Epidermal melanocyte (primary cell): ENCODE results near the gene S100A1.
"Not testable (repeated sequence)": the region's sequence is repeated elsewhere in the genome, so short reads cannot be mapped to it uniquely, and the experiment has no call there.

ENCODE experiments used
- DNase-seq: peaks from one replicate; pipeline ENCODE4 v3.0.0; 2011; ENCODE audit warnings: low spot score; ENCODE audit not compliant: insufficient read length

S100A1 gene

DNA sequence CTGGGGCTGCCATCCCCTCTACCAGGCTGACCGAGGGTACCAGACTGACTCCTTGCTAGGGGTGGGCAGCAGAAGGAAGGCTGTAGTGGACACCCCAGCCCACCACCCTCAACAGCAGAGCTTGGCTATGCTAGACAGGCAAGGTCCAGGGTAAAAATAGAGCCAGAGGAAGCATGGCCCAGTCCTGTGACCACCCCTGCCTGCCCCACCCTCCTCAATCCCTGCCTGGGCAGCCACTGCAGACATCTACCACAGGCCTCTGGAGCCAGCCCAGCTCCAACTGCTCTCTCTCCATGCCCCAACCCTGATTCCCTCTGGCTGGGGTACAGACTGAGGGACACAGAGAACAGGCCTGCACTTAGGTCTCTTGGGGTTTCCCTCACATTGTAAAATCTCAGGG is 1.7 kb downstream of the S100A1 start:
- no peak for DNase-seq

DNA sequence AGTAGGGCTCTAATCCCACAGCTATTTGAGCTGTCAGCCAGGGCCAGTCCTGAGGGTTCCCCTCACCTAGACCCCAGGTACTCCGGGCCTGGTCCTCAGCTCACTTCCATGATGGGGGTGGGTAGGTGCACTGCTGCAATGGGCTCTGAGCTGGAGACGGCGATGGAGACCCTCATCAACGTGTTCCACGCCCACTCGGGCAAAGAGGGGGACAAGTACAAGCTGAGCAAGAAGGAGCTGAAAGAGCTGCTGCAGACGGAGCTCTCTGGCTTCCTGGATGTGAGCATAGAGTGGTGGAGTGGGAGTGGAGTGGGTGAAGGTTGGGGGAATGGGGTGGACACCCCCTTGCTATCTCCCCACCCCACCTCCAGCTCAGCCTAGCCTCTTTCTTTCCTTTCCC is 2.1 kb downstream of the S100A1 start:
- DNase-seq: no peak

DNA sequence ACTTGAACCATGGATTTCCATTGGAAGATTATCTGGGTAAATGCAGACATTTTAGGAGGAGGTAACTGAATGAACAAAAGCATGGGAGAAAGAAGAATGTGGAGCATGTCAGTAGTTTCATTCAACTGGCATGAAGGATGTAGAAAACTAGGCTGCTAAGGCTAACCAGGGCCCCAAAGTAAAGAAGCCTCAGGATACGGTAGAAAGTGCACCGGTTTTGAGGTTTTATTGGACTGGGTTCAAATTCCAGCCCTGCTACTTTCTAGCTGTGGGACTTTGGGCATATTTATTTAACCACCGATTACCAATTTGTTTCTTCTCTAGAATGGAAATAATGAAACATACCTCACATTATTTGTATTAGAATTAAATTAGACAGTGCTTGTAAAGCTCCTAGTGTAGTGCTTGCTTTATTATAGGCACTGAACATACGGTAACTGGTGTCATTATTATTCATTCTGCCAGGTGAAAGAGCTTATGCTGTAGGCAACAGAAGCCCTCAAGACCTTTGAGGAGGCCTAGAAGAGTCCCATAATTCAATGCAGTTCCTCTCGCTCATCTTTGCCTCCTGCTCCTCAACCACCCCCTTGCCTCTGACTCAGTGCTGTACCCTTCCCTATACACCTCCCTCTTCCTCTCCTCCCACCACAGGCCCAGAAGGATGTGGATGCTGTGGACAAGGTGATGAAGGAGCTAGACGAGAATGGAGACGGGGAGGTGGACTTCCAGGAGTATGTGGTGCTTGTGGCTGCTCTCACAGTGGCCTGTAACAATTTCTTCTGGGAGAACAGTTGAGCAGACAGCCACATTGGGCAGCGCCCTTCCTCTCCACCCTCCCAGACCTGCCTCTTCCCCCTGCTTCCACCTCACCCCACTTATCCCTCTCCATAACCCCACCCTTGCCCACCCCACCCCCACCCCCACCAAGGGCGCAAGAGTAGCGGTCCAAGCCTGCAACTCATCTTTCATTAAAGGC is 3.1 kb downstream of the S100A1 start:
- DNase-seq: no peak

DNA sequence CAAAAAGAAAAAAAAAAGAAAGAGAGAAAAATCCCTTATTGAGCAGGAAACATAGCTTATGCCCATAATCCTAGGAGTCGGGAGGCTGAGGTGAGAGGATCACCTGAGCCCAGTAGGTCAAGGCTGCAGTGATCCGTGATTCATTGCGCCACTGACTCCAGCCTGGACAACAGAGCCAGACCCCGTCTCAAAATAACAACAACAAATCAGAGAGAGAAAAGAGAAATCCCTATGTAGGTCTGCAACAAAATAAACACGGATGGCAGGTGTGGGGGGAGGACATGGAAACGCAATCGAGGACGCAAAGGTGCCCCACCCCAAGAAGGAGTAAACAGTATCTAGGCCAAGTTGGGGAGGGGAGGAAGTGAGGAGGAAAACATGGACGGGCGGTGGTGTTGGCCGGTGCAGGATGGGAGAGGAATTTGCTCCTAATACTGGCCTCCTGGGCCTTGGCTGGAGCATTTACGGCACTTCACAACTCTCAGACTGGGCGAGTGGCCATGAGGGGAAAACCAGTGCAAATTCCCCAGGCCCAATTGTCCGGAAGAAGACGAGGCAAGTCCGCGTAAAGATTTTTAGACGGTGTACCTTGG is 5.0 kb downstream of the S100A1 start:
- no peak for DNase-seq

DNA sequence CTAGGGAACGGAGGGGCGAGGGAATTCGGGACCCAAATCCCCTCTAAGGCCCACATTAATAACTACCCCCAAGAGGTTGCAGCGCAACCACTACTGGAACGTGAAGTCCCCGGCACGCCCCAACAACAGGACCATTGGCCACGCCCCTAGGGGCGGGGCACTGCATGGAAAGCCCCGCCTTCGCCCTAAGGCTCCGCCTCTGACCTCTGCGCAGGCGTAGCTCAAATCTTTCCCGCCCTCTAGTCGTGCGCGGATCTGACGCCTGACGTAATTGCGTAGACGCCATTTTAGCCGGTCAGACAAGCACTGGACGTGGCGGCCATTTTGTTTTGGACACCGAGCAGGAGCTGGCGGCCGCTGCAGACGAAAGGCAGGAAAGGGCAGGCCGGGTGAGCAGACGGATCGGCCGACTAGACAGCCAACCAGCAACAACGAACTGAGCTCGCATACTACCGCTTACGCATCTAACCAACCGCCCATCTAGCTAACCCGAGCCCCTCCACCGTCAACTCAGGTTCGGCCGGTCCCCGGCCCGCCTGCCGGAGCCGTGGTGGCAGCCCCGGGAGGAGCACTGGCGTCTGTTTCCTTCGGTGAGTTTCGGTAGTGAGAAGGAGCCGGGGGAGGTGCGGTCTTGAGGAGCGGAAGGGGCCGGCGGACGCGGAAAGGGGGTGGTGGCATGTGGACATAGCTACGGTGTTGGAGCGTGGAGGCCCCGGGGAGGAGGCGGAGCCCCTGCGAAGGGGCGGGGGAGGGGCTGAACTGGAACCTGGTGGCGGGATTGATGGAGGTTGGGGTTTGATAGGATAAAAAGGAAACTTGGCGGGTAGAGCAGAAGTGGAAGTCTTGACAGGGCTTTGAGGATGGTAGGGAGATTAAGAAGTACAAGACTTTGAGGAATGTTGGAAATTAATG is 5.8 kb downstream of the S100A1 start, which contains the start of gene CHTOP:
Gene CHTOP (plus strand): TSS at position 313 of the 912 bp plus-strand sequence. CDS start 2,523 bp downstream, outside the sequence.
- DNase-seq: peak; percentile 93

DNA sequence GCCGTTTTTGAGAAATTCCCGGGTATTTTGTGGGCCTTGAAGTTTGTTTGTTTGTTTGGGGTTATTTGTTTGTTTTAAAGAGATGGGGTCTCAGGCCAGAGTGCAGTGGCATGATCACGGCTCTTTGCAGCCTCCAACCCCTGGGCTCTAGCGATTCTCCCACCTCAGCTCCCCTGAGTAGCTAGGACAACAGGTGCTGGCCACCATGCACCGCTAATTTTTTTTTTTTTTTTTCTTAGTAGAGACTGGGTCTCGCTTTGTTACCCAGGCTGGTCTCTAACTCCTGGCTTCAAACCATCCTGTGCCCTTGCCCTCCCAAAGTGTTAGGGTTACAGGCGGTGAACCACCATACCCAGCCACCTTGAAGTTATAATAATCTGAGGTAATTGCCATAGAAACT is 7.6 kb downstream of the S100A1 start:
- DNase-seq: no peak

DNA sequence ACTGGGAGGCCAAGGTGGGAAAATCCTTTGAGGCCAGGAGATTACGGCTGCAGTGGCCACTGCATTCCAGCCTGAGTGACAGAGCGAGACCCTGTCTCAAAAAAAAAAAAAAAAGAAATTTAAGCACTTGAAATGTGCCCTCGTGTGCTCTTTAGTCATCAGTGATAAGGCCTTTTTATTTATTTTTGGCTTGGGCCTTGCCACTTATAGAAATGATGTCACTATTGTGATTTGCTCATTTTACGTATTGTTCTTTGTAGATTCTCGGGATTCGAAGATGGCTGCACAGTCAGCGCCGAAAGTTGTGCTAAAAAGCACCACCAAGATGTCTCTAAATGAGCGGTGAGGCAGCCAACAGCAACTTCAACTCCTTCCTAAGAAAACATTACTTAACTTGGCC is 8.1 kb downstream of the S100A1 start:
- no peak for DNase-seq

DNA sequence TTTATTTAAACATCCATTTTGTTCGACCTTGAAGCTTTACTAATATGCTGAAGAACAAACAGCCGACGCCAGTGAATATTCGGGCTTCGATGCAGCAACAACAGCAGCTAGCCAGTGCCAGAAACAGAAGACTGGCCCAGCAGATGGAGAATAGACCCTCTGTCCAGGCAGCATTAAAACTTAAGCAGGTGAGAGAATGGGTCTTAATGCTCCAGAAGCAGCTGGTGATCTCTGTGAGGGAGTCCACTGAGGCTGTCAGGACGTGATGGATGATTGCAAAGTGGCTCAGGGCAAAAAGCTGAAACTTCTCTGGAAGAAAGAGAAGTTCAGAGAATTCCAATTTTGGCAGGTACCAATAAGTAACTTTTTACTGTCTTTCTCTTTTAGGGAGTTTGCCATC is 10.0 kb downstream of the S100A1 start:
- no peak for DNase-seq

DNA sequence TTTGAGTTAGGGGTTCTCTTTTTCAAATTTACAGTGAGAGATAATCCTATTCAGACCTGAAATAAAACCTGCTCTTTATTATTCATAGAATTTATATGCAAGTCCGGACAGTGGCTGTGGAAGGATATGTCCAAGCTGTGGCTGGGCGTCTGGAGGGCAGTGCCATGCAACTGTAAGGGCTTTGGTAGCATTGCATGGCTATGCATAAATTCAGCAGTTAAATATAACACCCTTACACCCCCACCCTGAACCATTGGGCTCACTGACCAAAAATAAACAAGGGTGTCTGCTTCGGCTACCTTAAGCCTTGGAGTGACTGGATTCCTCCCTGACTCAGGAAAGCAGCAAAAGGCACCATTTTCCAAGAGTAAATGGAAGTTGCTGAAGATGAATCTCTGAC is 11.0 kb downstream of the S100A1 start:
- DNase-seq: no peak

DNA sequence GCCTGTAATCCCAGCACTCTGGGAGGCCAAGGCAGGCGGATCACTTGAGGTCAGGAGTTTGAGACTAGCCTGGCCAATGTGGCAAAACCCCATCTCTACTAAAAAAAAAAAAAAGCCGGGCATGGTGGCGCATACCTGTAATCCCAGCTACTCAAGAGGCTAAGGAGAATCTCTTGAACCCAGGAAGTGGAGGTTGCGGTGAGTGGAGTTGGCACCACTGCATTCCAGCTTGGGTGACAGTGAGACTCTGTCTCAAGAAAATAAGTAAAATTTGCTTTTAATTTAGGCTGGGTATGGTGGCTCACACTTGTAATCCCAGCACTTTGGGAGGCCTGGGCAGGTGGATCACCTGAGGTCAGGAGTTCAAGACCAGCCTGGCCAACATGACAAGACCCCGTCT is 12.0 kb downstream of the S100A1 start:
- not testable (repeated sequence) for DNase-seq

DNA sequence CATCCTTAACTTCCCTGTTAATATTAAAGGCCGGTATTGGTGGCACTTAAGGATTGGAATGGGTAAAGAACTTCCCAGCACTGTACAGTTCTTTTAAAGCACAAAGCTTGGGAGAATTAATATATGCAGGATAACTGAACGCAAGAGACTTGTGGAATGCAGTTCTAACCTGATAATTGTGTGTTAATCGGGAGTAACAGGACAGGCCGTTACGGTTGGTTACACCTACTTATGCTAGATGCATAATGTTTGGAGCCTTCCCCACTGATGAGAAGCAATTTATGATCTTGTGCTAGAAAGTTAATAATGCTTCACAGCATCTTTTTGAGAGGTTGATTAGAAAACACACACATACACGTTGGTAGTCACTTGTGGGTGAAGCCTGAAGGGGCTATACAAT is 12.6 kb downstream of the S100A1 start:
- no peak for DNase-seq

DNA sequence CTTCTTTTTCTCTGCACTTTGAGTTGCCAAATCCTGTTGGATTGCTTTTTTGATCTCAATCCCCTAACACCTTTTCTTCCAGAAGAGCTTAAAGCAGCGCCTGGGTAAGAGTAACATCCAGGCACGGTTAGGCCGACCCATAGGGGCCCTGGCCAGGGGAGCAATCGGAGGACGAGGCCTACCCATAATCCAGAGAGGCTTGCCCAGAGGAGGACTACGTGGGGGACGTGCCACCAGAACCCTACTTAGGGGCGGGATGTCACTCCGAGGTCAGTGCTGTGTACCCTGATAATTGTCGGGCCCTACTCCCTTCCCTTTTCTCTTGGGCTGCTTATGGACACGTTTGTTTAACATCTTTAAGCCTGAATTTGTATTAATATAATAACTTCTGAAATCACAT is 13.9 kb downstream of the S100A1 start:
- no peak for DNase-seq

DNA sequence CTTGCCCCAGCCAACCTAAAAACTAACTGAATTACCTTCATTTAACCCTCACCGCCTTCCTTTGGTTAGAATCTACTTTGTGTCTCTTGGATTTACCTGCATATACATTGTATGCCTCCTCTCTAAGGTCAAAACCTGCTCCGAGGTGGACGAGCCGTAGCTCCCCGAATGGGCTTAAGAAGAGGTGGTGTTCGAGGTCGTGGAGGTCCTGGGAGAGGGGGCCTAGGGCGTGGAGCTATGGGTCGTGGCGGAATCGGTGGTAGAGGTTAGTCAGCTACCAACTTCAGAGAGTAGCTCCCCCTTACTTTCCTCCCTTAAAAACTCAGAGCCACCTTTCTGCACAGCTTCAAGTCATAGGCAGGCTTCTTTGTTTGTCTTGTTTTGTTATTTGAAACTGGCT is 14.9 kb downstream of the S100A1 start:
- no peak for DNase-seq

DNA sequence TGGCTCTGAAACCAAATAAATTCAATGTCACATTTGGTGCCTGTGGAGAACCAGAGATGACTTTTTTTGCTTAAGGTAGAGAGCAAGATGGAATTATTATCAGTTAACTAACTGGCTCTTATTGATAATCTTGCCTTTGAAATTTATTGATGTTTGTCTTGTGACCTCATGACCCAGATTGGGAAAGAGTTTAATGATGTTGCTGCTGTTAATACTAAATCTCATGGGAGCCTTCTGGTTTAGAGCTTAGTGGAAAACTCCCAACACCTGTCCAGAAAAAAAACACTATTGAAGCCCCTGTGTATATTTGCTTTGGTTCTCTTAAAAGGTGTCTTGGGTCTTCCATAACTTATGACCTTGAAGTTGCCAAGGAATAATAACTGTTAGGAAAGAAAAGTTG is 15.6 kb downstream of the S100A1 start:
- no peak for DNase-seq

DNA sequence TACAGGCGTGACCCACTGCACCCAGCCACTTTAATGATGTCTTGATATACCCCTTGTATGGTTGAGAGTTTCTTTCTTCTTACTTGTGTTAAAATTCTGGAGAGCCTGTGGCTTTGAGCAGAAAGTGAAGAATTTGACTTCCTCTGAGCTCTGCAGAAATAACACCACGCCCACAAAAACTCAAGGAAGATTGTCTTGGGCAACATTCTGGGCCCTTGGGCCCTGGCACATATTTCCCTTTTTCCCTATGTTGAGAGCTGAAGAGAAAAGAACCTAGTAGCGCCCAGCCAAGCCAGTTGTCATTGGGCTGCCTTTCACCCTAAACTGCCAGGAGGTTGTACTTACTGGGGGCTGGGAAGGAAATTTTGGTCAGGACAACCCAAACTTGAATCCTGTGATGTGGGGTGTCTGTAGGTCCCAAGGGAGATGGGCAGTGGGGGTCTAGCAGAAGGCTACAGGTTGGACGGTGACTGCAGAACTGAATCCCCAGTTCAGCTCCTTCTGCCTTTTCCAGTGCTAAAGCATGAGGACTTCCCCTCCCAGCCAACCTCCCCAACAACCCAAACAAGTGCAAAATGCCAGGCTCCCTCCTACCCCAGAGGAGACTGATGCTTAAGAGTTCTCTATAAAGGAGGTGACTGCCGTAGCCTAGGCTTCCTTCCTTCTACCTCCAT is 18.6 kb downstream of the S100A1 start:
- DNase-seq: no peak

DNA sequence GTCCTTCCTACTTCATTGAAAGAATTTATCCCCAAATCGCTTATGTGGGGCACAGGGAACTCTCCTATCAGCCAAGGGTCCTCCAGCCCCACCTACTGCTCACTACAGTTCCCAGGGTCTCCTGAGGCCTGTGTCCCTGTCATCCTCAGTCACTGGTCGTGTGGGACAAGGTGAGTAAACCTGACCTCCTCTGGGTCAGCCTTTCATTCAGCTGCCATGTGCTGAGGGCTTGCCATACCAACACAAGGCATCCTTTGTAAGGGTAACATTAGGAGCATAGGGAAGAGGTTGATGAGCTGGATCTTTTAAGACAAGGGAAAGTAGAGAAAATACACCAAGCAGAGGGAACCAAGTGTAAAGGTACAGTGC is 19.1 kb downstream of the S100A1 start:
- no peak for DNase-seq

DNA sequence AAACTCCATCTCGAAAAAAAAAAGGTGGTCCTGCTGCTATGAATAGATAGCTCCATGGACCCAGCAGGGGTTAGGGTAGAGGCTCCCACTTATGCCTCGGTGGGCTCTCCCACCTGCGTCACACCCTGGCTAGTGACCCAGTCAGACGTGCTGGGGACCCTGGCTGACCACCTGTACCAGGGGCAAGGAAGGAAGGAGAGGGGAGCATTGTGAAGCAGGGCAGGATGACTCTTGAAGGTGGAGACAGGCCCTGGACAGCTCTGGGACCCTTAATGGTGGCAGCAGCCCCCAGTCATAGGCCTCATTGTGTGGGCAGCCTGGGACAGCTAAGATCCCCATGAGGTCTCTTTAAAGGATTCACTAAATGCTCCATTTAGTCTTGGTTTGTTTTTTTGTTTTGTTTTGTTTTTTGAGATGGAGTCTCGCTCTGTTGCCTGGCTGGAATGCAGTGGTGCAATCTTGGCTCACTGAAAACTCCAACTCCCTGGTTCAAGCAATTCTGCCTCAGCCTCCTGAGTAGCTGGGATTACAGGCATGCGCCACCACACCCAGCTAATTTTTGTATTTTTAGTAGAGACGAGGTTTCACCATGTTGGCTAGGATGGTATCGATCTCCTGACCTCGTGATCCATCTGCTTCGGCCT is 19.9 kb downstream of the S100A1 start:
- DNase-seq: no peak

DNA sequence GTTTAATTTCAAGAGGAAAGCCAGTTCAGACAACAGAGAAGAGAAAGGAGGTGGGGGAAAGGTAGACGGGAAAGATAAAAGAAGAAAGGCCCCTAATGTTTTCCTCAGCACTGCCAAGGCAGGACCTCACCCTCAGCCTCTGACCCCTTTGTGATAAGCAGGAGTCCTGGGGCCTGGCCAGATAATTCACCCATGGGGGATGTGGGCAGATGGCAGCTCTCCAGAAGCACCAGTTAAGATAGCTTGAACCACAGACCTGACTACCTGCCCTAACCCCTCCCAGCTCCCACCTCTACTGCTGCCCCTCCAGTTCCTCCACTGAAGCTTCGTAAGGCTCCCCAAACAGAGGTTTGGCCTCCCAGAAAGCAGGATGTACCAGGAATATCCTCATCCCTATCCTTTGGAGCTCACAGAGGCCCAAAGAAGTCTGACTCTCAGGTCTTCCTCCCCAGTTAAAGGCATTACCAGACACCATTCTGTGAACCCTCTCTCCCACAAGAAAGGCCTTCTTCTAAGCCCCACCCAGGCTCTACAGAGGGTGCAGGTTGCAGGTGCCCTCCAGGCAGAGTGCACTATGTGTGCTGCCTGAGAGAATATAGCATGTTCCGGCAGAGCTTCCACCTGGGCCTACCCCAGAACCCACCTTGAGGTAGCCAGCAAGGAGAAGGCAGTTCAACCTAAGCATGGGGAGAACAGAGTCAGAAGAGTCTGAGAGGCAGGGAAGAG is 21.1 kb downstream of the S100A1 start:
- DNase-seq: no peak

DNA sequence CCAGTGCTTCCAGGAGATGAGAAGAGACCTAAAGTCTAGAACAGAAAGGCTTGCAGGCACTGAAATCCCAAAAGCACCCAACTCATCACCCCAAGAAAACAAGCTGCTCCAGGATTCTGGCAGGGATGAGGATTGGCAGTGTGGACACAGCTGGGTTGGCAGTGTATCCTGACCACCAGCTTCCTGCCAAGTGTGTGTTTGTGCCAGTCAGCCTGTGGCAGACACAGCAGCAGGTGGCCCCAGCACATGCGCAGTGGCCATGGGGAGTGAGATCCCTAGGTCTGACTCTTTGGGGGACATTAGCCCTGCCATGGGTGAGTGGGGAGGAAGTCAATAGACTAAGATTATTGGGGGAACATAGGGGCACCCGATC is 21.6 kb downstream of the S100A1 start:
- no peak for DNase-seq

DNA sequence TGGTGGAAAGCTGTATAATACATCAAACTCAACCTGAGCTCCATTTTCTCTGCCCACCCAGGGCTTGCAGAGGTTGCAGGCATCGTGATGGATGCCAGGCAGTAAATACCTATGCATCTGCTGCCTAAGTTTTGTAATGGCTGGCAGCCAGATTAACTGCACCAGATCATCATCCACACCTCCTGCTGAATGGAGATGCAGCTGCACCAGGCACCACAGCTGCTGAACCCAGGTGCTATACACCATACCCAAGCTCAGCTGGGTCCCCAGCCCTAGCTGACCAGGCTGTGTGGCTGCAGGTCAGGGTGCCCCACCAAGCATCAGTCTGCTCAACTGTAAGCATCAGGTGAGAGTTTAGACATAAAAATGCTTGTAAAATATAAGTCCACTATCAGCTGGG is 23.5 kb downstream of the S100A1 start:
- DNase-seq: no peak
